Lower leg skin (tissue), 3 donors: ENCODE data around the gene GTPBP3.

Experiments used
- POLR2A ChIP-seq, 2 donors: fragments of 450-650 bp; IDR thresholded peaks; one replicate each; pipeline ENCODE4 v1.6.1; 2016 to 2017; ENCODE audit warnings: antibody characterized with exemption in 2 of 2, mild to moderate bottlenecking in 1 of 2, moderate library complexity in 1 of 2
- TF ChIP-seq, protein P1 (sequence below), 3 donors: fragments of 450-650 bp; IDR thresholded peaks; one replicate each; pipeline ENCODE4 v1.5.1; 2016; ENCODE audit warnings: antibody characterized with exemption in 3 of 3, mild to moderate bottlenecking in 3 of 3, moderate library complexity in 2 of 3

- TF ChIP-seq, protein P1, sequence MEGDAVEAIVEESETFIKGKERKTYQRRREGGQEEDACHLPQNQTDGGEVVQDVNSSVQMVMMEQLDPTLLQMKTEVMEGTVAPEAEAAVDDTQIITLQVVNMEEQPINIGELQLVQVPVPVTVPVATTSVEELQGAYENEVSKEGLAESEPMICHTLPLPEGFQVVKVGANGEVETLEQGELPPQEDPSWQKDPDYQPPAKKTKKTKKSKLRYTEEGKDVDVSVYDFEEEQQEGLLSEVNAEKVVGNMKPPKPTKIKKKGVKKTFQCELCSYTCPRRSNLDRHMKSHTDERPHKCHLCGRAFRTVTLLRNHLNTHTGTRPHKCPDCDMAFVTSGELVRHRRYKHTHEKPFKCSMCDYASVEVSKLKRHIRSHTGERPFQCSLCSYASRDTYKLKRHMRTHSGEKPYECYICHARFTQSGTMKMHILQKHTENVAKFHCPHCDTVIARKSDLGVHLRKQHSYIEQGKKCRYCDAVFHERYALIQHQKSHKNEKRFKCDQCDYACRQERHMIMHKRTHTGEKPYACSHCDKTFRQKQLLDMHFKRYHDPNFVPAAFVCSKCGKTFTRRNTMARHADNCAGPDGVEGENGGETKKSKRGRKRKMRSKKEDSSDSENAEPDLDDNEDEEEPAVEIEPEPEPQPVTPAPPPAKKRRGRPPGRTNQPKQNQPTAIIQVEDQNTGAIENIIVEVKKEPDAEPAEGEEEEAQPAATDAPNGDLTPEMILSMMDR (IDR thresholded peaks at IDR 0.05), result no peak
- no peak for TF ChIP-seq POLR2A (IDR thresholded peaks at IDR 0.05)
Measured at GRCh38 chr19:17322854-17323253, 14.5 kb upstream of the GTPBP3 start.
